Activated T-helper 1 cell treated with Interleukin-2 at 50 U/mL for 16 hours (primary cell): ENCODE measurements around the gene SECISBP2L.
"Not testable (repeated sequence)": the region's sequence is repeated elsewhere in the genome, so short reads cannot be mapped to it uniquely, and the experiment has no call there.

ENCODE experiments used
- DNase-seq: peaks from one replicate; pipeline ENCODE4 v3.0.0-alpha.2; 2020; ENCODE audit warnings: low read depth

The SECISBP2L gene, protein sequence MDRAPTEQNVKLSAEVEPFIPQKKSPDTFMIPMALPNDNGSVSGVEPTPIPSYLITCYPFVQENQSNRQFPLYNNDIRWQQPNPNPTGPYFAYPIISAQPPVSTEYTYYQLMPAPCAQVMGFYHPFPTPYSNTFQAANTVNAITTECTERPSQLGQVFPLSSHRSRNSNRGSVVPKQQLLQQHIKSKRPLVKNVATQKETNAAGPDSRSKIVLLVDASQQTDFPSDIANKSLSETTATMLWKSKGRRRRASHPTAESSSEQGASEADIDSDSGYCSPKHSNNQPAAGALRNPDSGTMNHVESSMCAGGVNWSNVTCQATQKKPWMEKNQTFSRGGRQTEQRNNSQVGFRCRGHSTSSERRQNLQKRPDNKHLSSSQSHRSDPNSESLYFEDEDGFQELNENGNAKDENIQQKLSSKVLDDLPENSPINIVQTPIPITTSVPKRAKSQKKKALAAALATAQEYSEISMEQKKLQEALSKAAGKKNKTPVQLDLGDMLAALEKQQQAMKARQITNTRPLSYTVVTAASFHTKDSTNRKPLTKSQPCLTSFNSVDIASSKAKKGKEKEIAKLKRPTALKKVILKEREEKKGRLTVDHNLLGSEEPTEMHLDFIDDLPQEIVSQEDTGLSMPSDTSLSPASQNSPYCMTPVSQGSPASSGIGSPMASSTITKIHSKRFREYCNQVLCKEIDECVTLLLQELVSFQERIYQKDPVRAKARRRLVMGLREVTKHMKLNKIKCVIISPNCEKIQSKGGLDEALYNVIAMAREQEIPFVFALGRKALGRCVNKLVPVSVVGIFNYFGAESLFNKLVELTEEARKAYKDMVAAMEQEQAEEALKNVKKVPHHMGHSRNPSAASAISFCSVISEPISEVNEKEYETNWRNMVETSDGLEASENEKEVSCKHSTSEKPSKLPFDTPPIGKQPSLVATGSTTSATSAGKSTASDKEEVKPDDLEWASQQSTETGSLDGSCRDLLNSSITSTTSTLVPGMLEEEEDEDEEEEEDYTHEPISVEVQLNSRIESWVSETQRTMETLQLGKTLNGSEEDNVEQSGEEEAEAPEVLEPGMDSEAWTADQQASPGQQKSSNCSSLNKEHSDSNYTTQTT

DNA sequence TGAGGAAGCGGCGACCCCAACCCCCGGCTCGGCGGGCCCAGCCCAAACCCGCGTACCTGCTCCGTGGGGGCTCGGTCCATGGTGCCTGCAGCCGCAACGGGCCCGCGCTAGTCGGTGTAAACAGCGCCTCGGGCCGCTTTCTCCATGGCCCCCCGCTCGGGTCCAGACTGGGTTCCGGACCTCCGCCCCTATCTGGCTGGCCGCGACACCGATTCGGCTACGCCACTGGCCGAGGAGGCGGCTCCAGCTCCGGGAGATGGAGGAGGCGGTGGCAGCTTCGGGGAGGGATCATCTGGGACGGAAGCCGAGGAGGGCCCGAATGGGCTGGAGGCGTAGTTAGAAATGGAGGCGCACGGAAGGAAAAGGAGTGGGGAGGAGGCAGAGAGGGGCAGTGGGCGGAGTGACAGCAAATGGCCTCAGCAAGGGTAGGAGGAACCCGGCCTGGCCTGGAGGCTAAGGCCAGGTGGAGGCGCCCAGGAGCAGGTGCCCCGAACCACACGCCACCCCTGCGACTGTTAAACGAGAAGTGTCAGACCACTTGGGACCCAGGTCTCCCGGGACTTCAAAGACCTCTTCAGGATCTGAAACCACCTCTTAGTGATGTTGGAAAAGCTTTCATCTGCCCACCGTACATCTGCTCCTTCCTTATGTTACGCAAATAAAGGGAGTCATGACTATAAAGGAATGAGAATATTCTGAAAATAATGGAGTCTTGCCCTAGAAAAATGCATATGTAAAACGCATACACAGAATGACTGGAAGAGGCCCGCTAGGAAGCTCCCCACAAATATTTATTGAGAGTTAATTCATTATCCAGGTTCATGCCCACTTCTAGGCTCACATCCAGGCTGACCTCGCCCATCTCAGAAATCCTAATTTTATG is at the start of gene SECISBP2L:
TSS of gene SECISBP2L (minus strand) at position 227 of the 883 bp plus-strand sequence. CDS start at position 80, 147 bp downstream.
- peak; percentile 81 for DNase-seq

DNA sequence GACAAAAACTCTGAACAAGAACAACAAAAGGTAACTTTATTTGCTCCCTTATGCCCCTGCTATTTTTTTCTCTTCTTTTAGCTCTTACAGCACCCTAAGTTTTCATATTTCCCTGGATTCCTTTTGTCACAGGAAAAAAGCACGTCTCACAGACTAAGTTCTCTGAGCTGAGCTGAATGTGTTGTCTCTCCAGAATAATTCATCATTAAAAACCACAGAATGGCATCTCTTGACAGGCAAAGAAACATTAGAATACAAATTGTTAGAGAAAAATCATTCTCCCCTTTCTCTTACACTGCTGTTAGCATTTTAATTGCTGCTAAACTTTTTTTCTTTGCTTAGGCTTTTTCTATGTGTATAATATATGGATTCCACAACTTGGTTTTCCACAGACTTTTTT is 48.7 kb upstream of the SECISBP2L start:
- no peak for DNase-seq

DNA sequence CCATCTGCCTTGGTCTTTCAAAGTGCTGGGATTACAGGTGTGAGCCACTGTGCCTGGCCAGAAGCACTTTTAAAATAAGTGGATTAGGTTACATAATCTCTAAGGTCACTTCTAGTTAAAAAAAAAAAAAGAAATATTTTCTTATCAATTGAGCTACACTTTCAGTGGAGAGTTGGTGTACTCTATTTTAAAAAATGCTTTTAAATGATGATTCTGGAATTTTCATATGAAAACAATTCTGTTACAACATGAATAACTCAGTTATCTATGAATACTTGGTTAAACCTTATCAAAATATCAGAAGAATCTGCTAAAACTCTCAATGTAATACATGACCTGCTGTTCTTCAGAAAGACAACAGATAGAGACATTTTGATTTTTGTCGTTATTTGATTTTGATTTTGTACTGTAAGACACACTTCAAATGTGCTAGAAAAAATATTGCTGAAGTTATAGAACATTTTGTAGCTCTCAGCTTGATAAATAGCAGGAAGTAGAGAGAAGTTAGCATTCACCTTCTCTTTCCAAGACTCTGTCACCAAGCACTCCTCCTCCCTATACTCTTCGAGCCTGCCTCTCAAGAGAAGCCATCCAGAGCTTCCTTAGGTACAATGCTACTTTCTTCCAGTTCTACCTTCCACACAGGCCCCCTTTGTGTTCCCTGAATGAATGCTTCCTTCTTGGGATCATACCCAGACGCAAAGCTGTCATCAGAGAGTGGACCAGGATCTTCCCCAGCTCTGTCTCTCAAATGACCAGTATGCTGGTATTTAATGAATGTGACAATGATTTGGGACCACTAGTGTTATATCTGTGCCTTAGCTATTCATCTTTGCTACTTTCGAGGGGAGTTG is 47.2 kb upstream of the SECISBP2L start:
- DNase-seq: no peak

DNA sequence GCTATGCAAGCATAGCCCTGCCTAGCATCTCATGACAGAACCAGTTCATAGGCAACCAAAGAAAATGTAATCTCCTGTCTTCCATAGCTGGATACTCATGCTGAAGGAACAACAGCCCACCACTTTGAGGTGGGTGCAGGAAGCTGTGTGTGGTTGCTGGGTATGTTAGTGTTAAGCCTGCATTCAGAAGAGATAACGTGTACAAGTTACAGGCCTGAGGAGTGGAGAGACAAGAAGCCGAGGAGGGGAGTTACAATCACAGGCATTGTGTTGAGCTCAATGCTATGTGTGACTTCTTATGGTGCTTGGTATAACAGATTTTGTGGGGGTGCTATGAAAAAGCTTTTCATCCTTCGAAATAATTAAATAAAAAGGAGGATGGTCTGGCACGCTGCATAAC is 42.8 kb upstream of the SECISBP2L start:
- no peak for DNase-seq

DNA sequence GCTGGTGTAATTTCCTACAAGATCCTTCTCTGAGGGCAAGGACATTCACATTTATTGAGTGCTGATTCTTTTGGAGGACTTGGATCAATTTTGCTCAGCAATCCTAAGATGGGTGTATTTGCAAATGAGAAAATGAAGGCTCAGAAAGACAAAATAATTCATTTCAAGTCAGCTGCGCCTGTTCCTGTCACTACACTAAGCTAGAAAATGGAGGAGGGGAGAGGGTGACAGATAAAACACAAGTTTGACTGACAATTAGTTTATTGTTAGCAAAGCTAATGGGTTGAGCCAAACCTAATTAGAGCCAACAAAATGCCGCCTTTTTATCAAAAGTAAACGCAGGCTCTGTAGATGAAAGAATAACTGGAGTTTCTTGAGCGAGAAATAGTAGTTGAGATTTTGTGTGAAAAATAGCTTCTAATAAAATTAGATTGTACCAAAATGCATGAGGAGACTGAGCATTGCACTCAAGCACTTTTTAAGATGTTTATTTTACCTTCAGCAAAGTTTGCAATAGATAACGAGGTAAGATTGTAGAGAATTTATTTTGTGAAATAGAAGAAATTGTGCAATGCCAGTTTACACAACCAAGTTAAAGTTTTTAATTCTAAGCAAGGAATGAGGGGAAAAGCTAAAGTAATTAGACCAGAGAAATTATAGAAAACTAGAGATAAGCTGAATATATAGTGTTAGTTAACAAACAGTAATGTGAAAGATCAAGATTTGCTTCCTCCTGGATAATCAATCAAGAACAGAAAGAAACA is 39.6 kb upstream of the SECISBP2L start:
- DNase-seq: no peak

DNA sequence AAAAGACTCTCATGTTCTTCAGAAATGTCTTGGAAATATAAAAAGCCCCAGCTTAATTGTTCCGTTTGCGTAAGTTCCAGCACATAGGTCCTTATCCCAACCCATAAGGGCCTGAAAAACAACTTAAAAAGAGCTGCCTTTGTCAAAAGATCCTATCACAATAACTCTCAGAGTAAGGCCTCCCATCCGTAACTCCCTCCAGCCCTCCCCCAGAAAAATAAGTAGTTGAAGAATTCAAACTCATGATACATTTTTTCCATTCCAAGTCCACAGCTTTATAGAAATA is 38.0 kb upstream of the SECISBP2L start:
- DNase-seq: no peak

DNA sequence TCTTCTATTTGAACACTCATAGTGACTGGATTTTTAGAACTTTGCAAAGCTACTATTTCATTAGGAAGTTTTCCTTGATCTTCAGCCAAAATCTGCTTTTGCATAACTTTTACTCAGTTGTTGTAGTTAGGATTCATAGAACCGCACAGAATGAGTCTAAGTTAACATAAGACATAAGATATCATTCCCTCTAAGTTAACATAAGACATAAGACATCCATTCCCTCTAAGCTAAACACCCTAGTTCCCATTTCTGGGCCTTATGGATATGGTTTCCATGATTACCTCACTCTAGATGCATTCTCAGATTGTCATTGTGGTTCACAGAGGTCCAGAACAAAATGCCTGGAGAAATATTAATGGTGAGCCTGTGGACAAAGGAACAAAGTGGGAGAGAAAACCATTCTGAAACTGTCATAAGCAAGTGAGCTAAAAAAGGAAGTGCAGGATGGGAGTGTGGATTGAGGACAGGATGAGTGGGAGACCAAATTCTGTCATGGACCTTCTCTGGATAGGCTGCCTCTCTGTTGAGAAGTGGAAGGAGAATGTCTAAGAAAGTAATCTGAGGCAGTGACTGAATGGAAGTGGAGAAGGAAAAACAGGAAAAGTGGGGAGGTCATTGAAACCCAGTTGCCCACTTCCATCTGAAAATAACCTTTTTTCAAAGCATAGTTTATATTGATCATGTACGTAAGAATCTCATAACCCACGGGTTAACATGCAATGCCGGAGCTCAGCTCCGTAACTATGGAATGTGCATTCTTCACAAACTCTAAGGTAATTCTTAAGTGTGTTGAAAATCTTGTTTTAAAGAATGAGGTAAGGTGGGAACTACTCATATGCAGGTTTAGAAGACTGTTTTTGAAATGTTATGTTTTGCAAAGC is 37.4 kb upstream of the SECISBP2L start:
- no peak for DNase-seq

DNA sequence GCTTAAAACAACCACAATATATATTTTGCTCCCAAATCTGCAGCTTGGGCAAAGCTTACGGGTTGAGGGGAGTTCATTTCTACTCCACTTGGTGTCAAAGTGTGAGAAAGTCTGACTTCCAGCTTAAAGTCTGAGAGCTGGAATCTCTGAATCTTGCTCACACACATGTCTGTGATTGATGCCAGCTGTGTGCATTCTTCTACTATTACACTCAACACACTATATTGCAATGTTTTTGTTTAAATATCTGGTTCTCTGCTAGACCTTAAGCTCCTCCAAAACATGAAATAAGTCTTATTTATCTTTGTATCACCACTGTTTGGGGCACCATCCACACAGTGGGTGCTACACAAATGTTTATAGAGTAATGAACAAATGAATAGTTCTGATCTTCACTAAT is 36.7 kb upstream of the SECISBP2L start:
- DNase-seq: no peak

DNA sequence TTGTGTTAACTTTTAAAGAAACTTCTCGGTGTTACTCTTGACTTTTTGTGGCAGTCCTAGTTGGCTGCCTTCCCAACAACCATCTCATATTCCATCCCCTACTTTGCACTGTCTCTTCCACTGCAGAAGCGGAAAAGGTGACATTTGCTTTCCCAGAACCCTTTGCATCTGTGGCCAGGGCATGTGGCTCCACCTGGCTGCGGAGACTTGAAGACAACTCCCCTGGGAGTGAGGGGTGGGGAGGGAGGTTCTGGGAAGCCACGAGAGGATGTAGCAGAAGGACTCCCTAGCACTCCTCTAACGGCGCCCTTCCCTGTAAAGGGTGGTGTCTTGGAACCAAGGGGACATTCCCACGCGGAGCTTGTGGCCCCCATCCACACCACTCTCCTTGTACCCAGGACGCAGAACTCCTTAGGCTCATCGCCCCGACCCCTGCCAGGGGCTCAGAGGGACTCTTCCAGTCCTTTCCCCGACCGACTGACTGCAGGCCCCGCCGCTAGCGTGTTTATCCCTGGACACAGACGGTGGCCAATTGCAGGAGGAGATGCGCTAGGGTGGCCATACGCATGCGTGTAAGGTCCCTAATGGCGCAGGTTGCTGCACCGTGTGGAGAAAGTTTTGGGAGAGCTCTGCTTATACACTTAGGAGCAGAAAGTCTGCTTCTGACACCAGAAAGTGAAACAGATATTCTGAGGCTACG is 33.2 kb upstream of the SECISBP2L start:
- DNase-seq: no peak

DNA sequence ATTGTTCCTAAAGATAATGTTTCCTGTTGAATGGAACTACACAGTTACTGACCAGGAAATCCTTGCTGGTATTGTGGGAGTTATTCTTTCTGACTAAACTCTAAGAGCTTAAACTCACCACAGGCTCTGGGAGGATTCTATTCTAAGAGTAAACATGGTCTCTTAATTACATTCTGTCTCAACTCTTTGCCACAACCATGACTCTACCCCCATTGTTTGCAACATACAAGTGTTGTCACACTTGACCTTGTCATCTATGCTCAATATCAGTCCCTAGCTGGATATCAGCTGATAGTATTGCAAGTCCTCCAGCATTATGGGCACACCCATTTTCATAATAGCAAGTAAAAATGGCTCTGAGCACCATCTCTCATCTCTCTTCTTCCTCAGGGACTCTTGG is 29.6 kb upstream of the SECISBP2L start:
- no peak for DNase-seq

DNA sequence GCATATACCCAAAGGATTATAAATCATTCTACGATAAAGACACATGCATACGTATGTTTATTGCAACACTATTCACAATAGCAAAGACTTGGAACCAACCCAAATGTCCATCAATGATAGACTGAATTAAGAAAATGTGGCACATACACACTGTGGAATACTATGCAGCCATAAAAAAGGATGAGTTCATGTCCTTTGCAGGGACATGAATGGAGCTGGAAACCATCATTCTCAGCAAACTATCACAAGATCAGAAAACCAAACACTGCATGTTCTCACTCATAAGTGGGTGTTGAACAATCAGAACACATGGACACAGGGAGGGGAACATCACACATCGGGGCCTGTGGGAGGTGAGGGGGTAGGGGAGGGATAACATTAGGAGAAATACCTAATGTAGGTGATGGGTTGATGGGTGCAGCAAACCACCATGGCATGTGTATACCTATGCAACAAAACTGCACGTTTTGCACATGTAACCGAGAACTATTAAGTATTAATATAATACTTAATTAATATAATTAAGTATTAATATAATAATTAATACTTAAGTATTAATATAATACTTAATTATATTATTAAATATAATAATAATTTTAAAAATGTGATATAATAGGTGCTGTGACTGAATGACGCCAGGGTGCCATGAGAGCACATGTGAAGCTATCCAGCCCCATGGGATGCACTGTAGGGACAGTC is 28.5 kb upstream of the SECISBP2L start:
- not testable (repeated sequence) for DNase-seq

DNA sequence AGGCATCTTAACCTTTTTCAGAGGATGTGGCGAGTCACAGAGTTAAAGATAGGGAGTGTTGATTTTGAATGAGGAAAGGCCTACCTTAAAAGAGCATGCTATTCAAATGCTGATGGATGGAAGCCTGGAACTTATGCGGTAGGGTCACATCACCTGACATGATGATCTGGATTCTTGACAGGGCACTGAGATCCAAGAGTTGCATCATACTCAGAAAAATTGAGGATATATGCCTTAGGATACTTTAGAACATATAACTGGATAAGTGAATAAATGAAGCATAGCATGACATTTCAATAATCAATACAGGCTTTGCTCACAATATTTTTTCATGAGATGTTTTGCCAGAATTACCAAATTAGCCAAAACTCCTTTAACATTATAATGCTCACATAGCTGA is 20.1 kb upstream of the SECISBP2L start:
- no peak for DNase-seq

DNA sequence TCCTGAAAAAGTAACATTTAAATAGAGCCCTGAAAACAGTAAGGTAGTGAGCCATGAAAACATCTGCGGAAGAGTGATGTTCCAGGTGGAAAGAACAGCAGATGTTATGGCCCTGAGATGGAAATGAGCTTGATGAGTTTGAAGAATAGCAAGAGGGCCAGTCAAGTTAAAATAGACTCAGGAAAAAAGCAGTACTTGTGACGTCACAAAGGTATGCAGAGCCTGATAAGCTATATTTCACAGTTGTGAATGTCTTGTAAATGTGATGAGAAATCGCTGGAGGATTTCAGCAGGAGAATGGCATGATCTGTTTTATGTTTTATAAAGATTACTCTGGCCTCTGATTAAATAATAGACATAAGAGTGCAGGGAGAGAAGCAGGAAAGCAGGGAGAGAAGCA is 18.6 kb upstream of the SECISBP2L start:
- DNase-seq: no peak

DNA sequence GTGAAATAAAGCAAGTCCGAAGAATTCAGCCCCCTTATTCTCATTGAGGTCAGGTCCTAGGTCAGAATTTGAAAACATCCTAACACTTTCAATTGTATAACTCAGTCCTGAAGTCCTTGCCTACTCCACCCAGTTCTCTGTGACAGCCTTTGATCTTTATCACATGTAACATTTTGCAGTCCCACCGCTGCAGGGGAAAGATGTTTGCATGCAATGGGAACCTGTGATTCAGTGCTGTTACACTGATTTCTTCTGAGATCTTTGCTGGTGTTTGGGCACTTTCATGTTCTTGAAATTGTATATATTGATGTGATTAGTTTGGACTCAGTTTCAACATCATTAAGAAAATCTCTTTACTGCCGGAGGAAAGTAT is 18.0 kb upstream of the SECISBP2L start:
- no peak for DNase-seq

DNA sequence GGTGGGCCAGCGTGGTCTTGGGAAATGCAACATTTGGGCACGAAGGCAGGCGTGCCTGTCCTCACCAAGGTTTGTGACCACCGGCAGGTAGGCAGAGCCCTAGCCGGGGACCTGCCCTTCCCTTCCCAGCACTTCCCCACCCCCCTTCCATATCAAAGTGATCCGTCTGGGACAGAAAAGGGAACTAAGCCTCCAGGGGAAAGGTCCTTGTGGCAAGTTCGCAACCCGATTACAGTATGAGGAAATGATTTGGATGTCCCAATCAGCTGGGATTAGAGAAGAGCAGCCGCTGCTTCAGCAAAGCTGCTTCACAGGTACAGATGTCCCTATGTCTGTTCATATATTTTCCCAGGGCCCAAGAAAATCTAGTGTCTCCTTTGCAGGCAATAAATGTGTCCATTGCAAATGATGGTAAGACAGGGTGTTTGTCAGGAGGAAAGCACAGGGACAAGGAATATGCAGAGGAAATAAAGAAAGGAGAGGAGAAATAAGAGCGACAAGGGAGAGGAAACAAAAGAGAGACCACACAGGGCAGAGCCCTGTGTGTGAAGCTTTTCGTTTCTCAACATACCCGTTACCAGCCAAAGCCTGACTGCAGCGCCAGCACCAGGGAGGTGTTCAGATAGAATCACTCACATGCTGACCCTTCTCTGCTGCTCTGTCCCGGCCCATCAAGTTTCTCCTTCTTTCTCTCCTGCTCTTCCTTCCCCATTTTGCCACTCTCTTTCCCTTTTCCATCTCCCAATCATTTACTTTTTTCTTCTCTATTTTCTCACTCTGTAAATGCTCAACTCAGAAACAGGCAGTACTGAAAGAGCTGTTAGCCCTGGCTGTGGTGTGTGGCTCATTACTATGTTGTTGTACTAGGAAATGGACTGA is 17.4 kb upstream of the SECISBP2L start:
- no peak for DNase-seq

DNA sequence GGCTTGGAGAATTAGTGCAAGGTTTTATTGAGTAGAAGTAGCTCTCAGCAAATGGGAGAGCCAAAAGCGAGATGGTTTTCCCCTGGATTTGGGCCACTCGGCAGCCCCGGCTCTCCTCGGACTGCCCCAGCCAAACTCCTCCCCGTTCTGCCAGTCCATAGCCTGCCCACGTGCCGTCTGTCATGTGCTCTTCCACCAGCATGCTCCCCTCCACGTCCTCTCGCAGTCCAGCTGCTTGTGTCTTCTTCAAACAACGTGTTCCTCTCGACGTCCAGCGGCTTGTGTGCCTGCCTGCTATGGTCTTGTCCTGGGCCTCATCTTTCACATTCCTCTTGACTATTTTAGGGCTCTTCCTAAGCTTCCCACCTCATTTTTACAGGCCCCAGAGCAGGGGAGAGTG is 16.7 kb upstream of the SECISBP2L start:
- no peak for DNase-seq
